CD14-positive monocyte (primary cell): Measurements from ENCODE around the gene TANGO2. TPM values are rescaled to one million over a fixed set of nuclear protein-coding genes. Genes with fewer than 3 reads are reported as not detected.

Source experiments
- DNase-seq, 3 donors: peaks; one replicate each; pipeline ENCODE4 v3.0.0-alpha.2; 2011 to 2022
- H2AFZ ChIP-seq: 2 replicates; pipeline ENCODE4 v1.6.0; 2012; ENCODE audit warnings: mild to moderate bottlenecking, low read depth, low read length, inconsistent platforms; ENCODE audit not compliant: insufficient read depth, poor library complexity, severe bottlenecking
- H3K27ac ChIP-seq, 2 donors: 1 replicate in 1 of 2; 2 replicates in 1 of 2; pipeline ENCODE4 v1.5.1; 2012 to 2013; ENCODE audit warnings: low read length in 2 of 2, control low read depth in 1 of 2, inconsistent platforms in 1 of 2, low read depth in 1 of 2, mild to moderate bottlenecking in 1 of 2
- H3K27me3 ChIP-seq, 2 donors: one replicate each; pipeline versions ENCODE4 v1.6.0 to v1.6.1; 2011 to 2013; ENCODE audit warnings: low read length in 2 of 2; ENCODE audit not compliant: control insufficient read depth in 2 of 2, insufficient read depth in 2 of 2
- H3K36me3 ChIP-seq, 2 donors: replicated peaks in 1 of 2; 1 replicate in 1 of 2; 2 replicates in 1 of 2; pipeline versions ENCODE4 v1.5.1 to v1.6.1; 2012 to 2013; ENCODE audit warnings: low read length in 2 of 2, control low read depth in 1 of 2, inconsistent platforms in 1 of 2, mild to moderate bottlenecking in 1 of 2; ENCODE audit not compliant: insufficient read depth in 2 of 2, control insufficient read depth in 1 of 2
- H3K4me1 ChIP-seq, 2 donors: 1 replicate in 1 of 2; 2 replicates in 1 of 2; pipeline versions ENCODE4 v1.5.1 to v1.6.1; 2012 to 2013; ENCODE audit warnings: low read length in 2 of 2, control low read depth in 1 of 2, inconsistent platforms in 1 of 2, mild to moderate bottlenecking in 1 of 2, moderate library complexity in 1 of 2; ENCODE audit not compliant: insufficient read depth in 2 of 2, control insufficient read depth in 1 of 2
- H3K4me2 ChIP-seq: replicated peaks from 2 replicates; pipeline ENCODE3; 2012; ENCODE audit warnings: low read length, moderate library complexity, mild to moderate bottlenecking; ENCODE audit not compliant: poor library complexity, severe bottlenecking; ENCODE audit errors: extremely low read depth
- H3K4me3 ChIP-seq, 3 experiments: fragments of 200-600 bp in 1 of 3; sonication (generic) in 1 of 3; replicated peaks in 1 of 3; 1 replicate in 2 of 3; 2 replicates in 1 of 3; pipeline ENCODE4 v1.5.1; 2011 to 2013; ENCODE audit warnings: low read length in 3 of 3, mild to moderate bottlenecking in 3 of 3, control low read depth in 2 of 3, low read depth in 2 of 3, inconsistent platforms in 1 of 3, moderate library complexity in 1 of 3
- H3K79me2 ChIP-seq: 2 replicates; pipeline ENCODE4 v1.6.0; 2012; ENCODE audit warnings: mild to moderate bottlenecking, control low read depth, inconsistent platforms, low read length, moderate library complexity; ENCODE audit not compliant: insufficient read depth
- H3K9ac ChIP-seq: 2 replicates; pipeline ENCODE4 v1.6.0; 2017; ENCODE audit warnings: low read length, mild to moderate bottlenecking; ENCODE audit not compliant: insufficient read depth, poor library complexity, severe bottlenecking
- H3K9me3 ChIP-seq, 2 donors: replicated peaks in 1 of 2; 1 replicate in 1 of 2; 2 replicates in 1 of 2; pipeline versions ENCODE4 v1.5.1 to v1.6.1; 2012 to 2013; ENCODE audit warnings: low read length in 2 of 2, control low read depth in 1 of 2; ENCODE audit not compliant: control insufficient read depth in 1 of 2, insufficient read depth in 1 of 2
- H4K20me1 ChIP-seq: 2 replicates; pipeline ENCODE4 v1.6.0; 2012; ENCODE audit warnings: mild to moderate bottlenecking, low read length, control low read depth, moderate library complexity; ENCODE audit not compliant: insufficient read depth
- H3K27ac Mint-ChIP-seq, 7 donors: one replicate each; pipeline ENCODE4 v1.8.0; 2020; ENCODE audit warnings: mild to moderate bottlenecking in 7 of 7, mixed read lengths in 7 of 7, moderate library complexity in 6 of 7, inconsistent platforms in 2 of 7
- H3K27me3 Mint-ChIP-seq, 3 donors: one replicate each; pipeline ENCODE4 v1.8.0; 2021 to 2022; ENCODE audit warnings: low read depth in 3 of 3, mild to moderate bottlenecking in 3 of 3, mixed read lengths in 3 of 3, moderate library complexity in 3 of 3, inconsistent platforms in 1 of 3
- H3K36me3 Mint-ChIP-seq, 2 donors: one replicate each; pipeline ENCODE4 v1.8.0; 2020; ENCODE audit warnings: mixed read lengths in 2 of 2, inconsistent platforms in 1 of 2, mild to moderate bottlenecking in 1 of 2
- H3K4me1 Mint-ChIP-seq: one replicate; pipeline ENCODE4 v1.8.0; 2020; ENCODE audit warnings: mild to moderate bottlenecking, mixed read lengths
- H3K4me3 Mint-ChIP-seq, 2 donors: one replicate each; pipeline ENCODE4 v1.8.0; 2020; ENCODE audit warnings: mild to moderate bottlenecking in 2 of 2, mixed read lengths in 2 of 2, moderate library complexity in 1 of 2
- H3K9me3 Mint-ChIP-seq, 7 donors: one replicate each; pipeline ENCODE4 v1.8.0; 2020 to 2022; ENCODE audit warnings: mixed read lengths in 7 of 7, mild to moderate bottlenecking in 6 of 7, moderate library complexity in 6 of 7, inconsistent platforms in 2 of 7
- WGBS: methylation state at CpG from one replicate; pipeline ENCODE4 v1.1.5; 2013; ENCODE audit warnings: missing lambda C conversion rate; ENCODE audit not compliant: insufficient coverage; 5-methylcytosine and 5-hydroxymethylcytosine counted together
- intact Hi-C, 2 donors: fragments of 100-400 bp; cut with micrococcal nuclease; formaldehyde crosslinking; loops; one replicate each; pipeline versions ENCODE4 v1.15.0 to v1.15.1; 2023
- polyA plus RNA-seq, 3 donors: library from polyadenylated mRNA; depleted of rRNA in 1 of 3; unstranded in 2 of 3; stranded (reverse) in 1 of 3; fragments of 300-500 nt in 2 of 3; fragments of >200 nt in 1 of 3; fragmentation: Illumina TruSeq in 2 of 3; gene quantifications; 1 replicate in 2 of 3; 2 replicates in 1 of 3; pipeline ENCODE4 v1.2.3, GENCODE V29; 2012 to 2021
- TF ChIP-seq, protein P1 (sequence below): fragments of 200-600 bp; IDR thresholded peaks from one replicate; pipeline ENCODE4 v1.8.0; 2022; ENCODE audit warnings: antibody characterized with exemption, mild to moderate bottlenecking

Gene TANGO2
- polyA plus RNA-seq, 3 donors = 56.4 to 94.9 (median 58.2) TPM

GRCh38 chr22:20003304-20003703 is 17.6 kb upstream of the TANGO2 start:
- Histone ChIP-seq H3K27me3 (no peaks in the 10 kb centered on the region), H3K27ac (no peak overlapping the region), H3K36me3 (no peaks in the 10 kb centered on the region), H4K20me1 (no peaks in the 10 kb centered on the region), H3K4me3 (no peak overlapping the region), H2AFZ (no peak overlapping the region), H3K9me3 (peaks cover 3 to 16% of the 10 kb centered on the region in 2 donors), H3K9ac (no peak overlapping the region), H3K79me2 (no peaks in the 10 kb centered on the region), H3K4me2 (no peak overlapping the region), H3K4me1 (no peaks in the 10 kb centered on the region)
- H3K4me3 Mint-ChIP-seq = no peak overlapping the region
- WGBS = no CpG with 5 or more reads among the region's 1 CpG
- TF ChIP-seq, protein P1, sequence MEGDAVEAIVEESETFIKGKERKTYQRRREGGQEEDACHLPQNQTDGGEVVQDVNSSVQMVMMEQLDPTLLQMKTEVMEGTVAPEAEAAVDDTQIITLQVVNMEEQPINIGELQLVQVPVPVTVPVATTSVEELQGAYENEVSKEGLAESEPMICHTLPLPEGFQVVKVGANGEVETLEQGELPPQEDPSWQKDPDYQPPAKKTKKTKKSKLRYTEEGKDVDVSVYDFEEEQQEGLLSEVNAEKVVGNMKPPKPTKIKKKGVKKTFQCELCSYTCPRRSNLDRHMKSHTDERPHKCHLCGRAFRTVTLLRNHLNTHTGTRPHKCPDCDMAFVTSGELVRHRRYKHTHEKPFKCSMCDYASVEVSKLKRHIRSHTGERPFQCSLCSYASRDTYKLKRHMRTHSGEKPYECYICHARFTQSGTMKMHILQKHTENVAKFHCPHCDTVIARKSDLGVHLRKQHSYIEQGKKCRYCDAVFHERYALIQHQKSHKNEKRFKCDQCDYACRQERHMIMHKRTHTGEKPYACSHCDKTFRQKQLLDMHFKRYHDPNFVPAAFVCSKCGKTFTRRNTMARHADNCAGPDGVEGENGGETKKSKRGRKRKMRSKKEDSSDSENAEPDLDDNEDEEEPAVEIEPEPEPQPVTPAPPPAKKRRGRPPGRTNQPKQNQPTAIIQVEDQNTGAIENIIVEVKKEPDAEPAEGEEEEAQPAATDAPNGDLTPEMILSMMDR = no peak
- no peak overlapping the region for H3K27ac Mint-ChIP-seq
- DNase-seq = no peak
- H3K27me3 Mint-ChIP-seq = peaks cover 9 to 16% (median 11%) of the 10 kb centered on the region in 3 donors
- H3K9me3 Mint-ChIP-seq = peaks cover 17 to 23% (median 20%) of the 10 kb centered on the region in 7 donors
- no peaks in the 10 kb centered on the region for H3K4me1 Mint-ChIP-seq
- intact Hi-C loops = no loop called here
- no peaks in the 10 kb centered on the region for H3K36me3 Mint-ChIP-seq

GRCh38 chr22:20004464-20004863 is 16.4 kb upstream of the TANGO2 start:
- Histone ChIP-seq H4K20me1 (no peaks in the 10 kb centered on the region), H3K27me3 (no peaks in the 10 kb centered on the region), H3K9me3 (peaks cover 3 to 16% of the 10 kb centered on the region in 2 donors), H3K4me1 (no peaks in the 10 kb centered on the region), H3K27ac (no peak overlapping the region), H3K79me2 (no peaks in the 10 kb centered on the region), H3K4me2 (no peak overlapping the region), H2AFZ (no peak overlapping the region), H3K9ac (no peak overlapping the region), H3K36me3 (no peaks in the 10 kb centered on the region), H3K4me3 (no peak overlapping the region)
- Mint-ChIP-seq H3K27ac (no peak overlapping the region), H3K9me3 (peaks cover 17 to 23% (median 20%) of the 10 kb centered on the region in 7 donors), H3K4me1 (no peaks in the 10 kb centered on the region), H3K4me3 (no peak overlapping the region), H3K36me3 (no peaks in the 10 kb centered on the region), H3K27me3 (peaks cover 9 to 16% (median 9%) of the 10 kb centered on the region in 3 donors)
- DNase-seq = no peak
- TF ChIP-seq, protein P1 = no peak
- no CpG with 5 or more reads among the region's 3 CpGs for whole genome bisulfite sequencing
- intact Hi-C loops = no loop called here
